ENCODE results near the gene GDE1.

GRCh38 chr16:19460397-19460796, 61.5 kb downstream of the GDE1 start:
- TF ChIP-seq CTCF (IDR thresholded peaks at IDR 0.05; ENCODE audit: low read depth, low read length) = no peak
- TF ChIP-seq POLR2A (IDR thresholded peaks at IDR 0.05; ENCODE audit: extremely low read depth, insufficient read length) = no peak
- TF ChIP-seq MYC (IDR thresholded peaks at IDR 0.05; ENCODE audit: low read depth, low read length) = no peak

Measured in NB4 (cell line).